Glutamatergic neuron (in vitro differentiated cells): ENCODE results near the gene SPINT2. TPM values are rescaled to one million over a fixed set of nuclear protein-coding genes. Genes with fewer than 3 reads are reported as not detected.

Experiments used
- DNase-seq: peaks from one replicate; pipeline ENCODE4 v3.0.0; 2022
- H3K27ac Mint-ChIP-seq: one replicate; pipeline ENCODE4 v1.8.0; 2020; ENCODE audit warnings: mild to moderate bottlenecking, mixed read lengths, inconsistent platforms; ENCODE audit not compliant: unreplicated experiment
- H3K27me3 Mint-ChIP-seq: one replicate; pipeline ENCODE4 v1.8.0; 2020; ENCODE audit warnings: mild to moderate bottlenecking, moderate library complexity, mixed read lengths, inconsistent platforms; ENCODE audit not compliant: unreplicated experiment
- H3K36me3 Mint-ChIP-seq: one replicate; pipeline ENCODE4 v1.8.0; 2020; ENCODE audit warnings: mild to moderate bottlenecking, mixed read lengths, inconsistent platforms; ENCODE audit not compliant: unreplicated experiment
- H3K4me1 Mint-ChIP-seq: one replicate; pipeline ENCODE4 v1.8.0; 2020; ENCODE audit warnings: mild to moderate bottlenecking, low read depth, mixed read lengths, inconsistent platforms; ENCODE audit not compliant: unreplicated experiment
- H3K4me3 Mint-ChIP-seq: one replicate; pipeline ENCODE4 v1.8.0; 2020; ENCODE audit warnings: mild to moderate bottlenecking, mixed read lengths, inconsistent platforms; ENCODE audit not compliant: unreplicated experiment
- H3K9me3 Mint-ChIP-seq: one replicate; pipeline ENCODE4 v1.8.0; 2020; ENCODE audit warnings: mild to moderate bottlenecking, moderate library complexity, mixed read lengths, inconsistent platforms; ENCODE audit not compliant: unreplicated experiment
- total RNA-seq: library from RNA; stranded (reverse); fragmentation: NEBNext Ultra II Directional; extraction: Animal tissue kit (Norgen Biotek cat#: 25700); gene quantifications from one replicate; pipeline ENCODE4 v1.2.1, GENCODE V29; 2021; ENCODE audit not compliant: unreplicated experiment
- TF ChIP-seq, protein P1 (sequence below): fragments of 200-600 bp; sonication (generic); IDR thresholded peaks from one replicate; pipeline ENCODE4 v1.5.0; 2021; ENCODE audit not compliant: partially characterized antibody, unreplicated experiment

SPINT2 gene
- total RNA-seq, 1 donor from 2014 or later, result 78.9 TPM

DNA sequence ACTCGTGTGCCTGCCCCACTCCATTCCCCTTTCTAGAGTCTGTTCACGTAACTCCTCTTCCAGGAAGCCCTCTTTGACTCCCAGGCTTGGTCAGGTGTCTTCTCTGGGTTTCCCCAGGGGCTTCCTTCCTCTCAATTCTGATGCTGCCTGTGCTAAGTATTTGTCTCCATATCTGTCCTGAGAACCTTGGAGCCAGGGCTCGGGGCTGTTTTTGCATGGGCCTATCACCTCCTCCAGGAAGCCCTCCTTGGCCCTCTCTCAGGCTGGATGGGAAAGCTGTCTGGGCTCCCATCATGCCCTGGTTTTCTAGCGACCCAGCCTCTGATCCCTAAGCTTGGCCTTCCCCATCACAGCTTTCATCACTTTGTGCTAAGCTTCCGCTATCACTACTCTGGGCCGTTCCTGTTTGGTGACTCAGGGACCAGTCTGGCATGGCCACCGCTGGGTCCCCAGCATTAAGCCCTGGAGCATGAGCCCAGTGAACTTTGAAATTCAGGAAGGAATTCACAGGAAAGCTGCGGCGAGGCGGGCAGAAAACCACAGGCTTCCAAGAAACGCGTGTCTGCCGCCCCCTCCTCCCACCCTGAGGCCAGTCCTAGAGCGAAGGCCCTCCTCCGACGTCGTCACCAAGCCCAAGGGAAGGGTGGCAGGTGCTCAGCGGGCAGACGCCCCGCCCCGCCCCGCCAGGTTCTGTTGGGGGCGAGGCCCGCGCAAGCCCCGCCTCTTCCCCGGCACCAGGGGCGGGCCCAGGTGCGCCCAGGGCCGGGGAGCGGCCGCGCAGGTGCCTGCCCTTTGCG is 486 bp upstream of the SPINT2 start:
- TF ChIP-seq, protein P1, sequence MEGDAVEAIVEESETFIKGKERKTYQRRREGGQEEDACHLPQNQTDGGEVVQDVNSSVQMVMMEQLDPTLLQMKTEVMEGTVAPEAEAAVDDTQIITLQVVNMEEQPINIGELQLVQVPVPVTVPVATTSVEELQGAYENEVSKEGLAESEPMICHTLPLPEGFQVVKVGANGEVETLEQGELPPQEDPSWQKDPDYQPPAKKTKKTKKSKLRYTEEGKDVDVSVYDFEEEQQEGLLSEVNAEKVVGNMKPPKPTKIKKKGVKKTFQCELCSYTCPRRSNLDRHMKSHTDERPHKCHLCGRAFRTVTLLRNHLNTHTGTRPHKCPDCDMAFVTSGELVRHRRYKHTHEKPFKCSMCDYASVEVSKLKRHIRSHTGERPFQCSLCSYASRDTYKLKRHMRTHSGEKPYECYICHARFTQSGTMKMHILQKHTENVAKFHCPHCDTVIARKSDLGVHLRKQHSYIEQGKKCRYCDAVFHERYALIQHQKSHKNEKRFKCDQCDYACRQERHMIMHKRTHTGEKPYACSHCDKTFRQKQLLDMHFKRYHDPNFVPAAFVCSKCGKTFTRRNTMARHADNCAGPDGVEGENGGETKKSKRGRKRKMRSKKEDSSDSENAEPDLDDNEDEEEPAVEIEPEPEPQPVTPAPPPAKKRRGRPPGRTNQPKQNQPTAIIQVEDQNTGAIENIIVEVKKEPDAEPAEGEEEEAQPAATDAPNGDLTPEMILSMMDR, result no peak
- Mint-ChIP-seq H3K4me1 (peaks cover 31% of the 10 kb centered on the region), H3K27me3 (peaks cover 2% of the 10 kb centered on the region), H3K27ac (peak overlapping the region; percentile 48), H3K9me3 (peaks cover 8% of the 10 kb centered on the region), H3K4me3 (peak overlapping the region; percentile 85), H3K36me3 (peaks cover 5% of the 10 kb centered on the region)
- DNase-seq, result peak; percentile 65

DNA sequence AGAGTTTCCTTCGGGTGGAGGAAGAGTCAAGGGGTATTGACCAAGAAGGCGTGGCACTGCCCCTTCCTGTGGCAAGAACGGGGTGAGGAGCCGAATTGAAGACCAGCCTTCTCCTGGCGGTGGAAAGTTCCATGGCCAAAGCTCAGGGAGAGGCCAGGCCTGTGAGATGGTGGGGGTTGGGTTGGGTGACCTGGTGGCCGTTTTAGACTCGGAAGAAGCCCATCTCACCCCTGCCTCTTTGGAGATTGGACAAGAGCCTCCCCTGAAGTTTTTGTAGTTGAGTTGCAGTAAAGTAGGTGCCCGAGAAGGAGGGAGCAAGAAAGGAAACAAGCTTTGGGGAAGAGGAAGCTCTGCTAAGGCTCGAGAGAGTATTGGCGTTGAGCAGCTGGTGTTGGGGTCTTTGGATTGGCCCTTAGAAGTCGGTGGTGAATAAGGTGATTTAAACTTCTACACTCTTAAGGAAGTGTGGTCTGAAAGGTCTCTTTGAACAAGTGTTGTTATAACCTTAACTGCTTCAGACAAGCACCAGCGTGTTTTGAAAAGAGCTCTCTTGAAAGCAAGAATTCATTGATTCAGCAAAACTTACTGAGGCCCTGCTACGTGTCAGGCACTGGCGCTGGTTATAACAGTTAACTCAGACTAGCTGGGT is 964 bp downstream of the SPINT2 start:
- peak overlapping the region; percentile 83 for H3K27ac Mint-ChIP-seq
- peaks cover 2% of the 10 kb centered on the region for H3K27me3 Mint-ChIP-seq
- peaks cover 36% of the 10 kb centered on the region for H3K4me1 Mint-ChIP-seq
- H3K4me3 Mint-ChIP-seq, result peak overlapping the region; percentile 96
- no peak for DNase-seq
- peaks cover 8% of the 10 kb centered on the region for H3K9me3 Mint-ChIP-seq
- H3K36me3 Mint-ChIP-seq, result peaks cover 9% of the 10 kb centered on the region
- TF ChIP-seq, protein P1, result no peak

DNA sequence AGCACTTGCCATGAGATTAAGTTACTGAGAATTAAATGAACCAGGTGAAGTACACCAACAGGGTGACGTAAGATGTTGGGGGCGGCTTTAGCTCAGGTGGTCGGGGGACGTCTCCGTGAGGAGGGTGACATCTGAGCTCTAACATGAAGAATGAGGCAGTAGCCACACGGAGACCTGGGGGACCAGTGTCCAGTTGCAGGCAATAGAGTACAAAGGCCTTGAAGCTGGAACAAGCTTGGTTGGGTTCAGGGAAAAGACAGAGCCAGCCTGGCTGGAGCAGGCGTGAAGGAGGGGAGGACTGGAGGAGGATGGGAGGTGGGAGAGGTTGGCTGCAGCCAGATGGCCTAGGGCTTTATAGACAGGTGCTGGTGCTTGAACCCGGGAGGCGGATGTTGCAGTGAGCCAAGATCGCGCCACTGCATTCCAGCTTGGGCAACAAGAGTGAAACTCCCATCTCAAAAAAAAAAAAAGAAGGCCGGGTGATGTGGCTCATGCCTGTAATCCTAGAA is 1.6 kb downstream of the SPINT2 start:
- Mint-ChIP-seq H3K4me1 (peaks cover 39% of the 10 kb centered on the region), H3K9me3 (peaks cover 8% of the 10 kb centered on the region), H3K27me3 (peaks cover 2% of the 10 kb centered on the region), H3K27ac (peak overlapping the region; percentile 83), H3K36me3 (peaks cover 9% of the 10 kb centered on the region), H3K4me3 (peak overlapping the region; percentile 96)
- TF ChIP-seq, protein P1, result no peak
- DNase-seq, result no peak

DNA sequence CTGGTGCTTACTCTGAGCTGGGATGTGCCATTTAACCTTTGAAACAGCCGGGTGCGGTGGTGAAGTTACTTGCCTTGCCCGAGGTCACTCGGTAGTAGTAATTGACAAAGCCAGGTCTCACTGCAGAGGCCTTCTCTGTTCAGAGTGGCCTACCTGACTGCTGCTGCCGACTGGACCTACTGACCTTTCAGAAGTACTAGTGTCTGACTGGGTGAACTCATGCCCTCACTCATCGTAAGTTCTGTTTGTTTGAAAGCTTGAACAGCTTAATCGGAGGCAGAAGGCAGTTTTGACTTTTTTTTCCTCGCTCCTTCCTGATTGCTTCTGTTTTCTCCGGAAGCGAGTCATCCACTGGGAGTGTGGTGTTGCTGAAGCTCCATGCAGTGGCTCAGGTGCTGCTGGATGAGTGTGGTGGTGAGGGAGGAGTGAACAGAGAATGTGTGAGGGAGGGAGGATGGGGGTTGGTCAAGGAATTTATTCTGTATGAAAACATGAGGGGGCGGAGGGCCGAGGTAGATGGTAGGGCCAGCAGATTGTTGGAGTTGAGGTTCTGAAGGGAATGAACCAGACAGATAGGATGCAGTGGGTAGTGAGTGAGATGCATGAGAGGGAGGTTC is 2.7 kb downstream of the SPINT2 start:
- H3K4me1 Mint-ChIP-seq, result peaks cover 39% of the 10 kb centered on the region
- H3K27ac Mint-ChIP-seq, result peak overlapping the region; percentile 8
- TF ChIP-seq, protein P1, result no peak
- DNase-seq, result no peak
- peaks cover 9% of the 10 kb centered on the region for H3K36me3 Mint-ChIP-seq
- H3K4me3 Mint-ChIP-seq, result peak overlapping the region; percentile 69
- peaks cover 5% of the 10 kb centered on the region for H3K9me3 Mint-ChIP-seq
- H3K27me3 Mint-ChIP-seq, result peaks cover 2% of the 10 kb centered on the region
